ENCODE data around the gene KCNMB2. TPM values are rescaled to one million over a fixed set of nuclear protein-coding genes. Genes with fewer than 3 reads are reported as not detected.

KCNMB2 gene
- total RNA-seq, 4 donors from 2014 or later = 0.82 TPM; not detected in 3

GRCh38 chr3:178634975-178635374, 98.7 kb downstream of the KCNMB2 start:
- Histone ChIP-seq H3K9me3 (no peaks in the 10 kb centered on the region), H3K36me3 (no peaks in the 10 kb centered on the region), H3K4me3 (no peak overlapping the region), H3K27ac (no peak overlapping the region), H3K27me3 (no peaks in the 10 kb centered on the region), H3K4me1 (no peaks in the 10 kb centered on the region)
- 36% methylated on average over 1 of the region's 1 CpG; no CpG with 5 or more reads in 1 of the 2 donors for WGBS, 2 donors (ENCODE audit: low coverage in 1 of 2)
- in situ Hi-C loops (cut with MboI; ENCODE audit: low pct_ligation_motif_present in 1 of 4, low pct_unique_long_range_greater_than_20kb in 1 of 4, low sequenced_read_pairs in 3 of 4) = no loop called here
- intact Hi-C loops (cut with DNase I; ENCODE audit: low total_unique reads) = no loop called here
- TF ChIP-seq POLR2A (IDR thresholded peaks at IDR 0.05) (no peak), CTCF (IDR thresholded peaks at IDR 0.05) (no peak), POLR2AphosphoS5 (IDR thresholded peaks at IDR 0.05) (no peak), EP300 (IDR thresholded peaks at IDR 0.05; ENCODE audit: low read depth) (no peak)
- DNase-seq = no peak

- Histone ChIP-seq H3K27ac (no peak overlapping the region), H3K27me3 (no peaks in the 10 kb centered on the region), H3K9me3 (no peaks in the 10 kb centered on the region), H3K4me1 (no peaks in the 10 kb centered on the region), H3K4me3 (no peak overlapping the region), H3K36me3 (no peaks in the 10 kb centered on the region)
- in situ Hi-C loops (cut with MboI; ENCODE audit: low pct_ligation_motif_present in 1 of 4, low pct_unique_long_range_greater_than_20kb in 1 of 4, low sequenced_read_pairs in 3 of 4) (no loop called here), intact Hi-C loops (cut with DNase I; ENCODE audit: low total_unique reads) (no loop called here)
- WGBS, 2 donors (ENCODE audit: low coverage in 1 of 2) = 75 to 83% methylated on average over 3 of the region's 3 CpGs
- TF ChIP-seq EP300 (IDR thresholded peaks at IDR 0.05; ENCODE audit: low read depth) = no peak
- no peak for TF ChIP-seq CTCF (IDR thresholded peaks at IDR 0.05)
- no peak for TF ChIP-seq POLR2A (IDR thresholded peaks at IDR 0.05)
- no peak for TF ChIP-seq POLR2AphosphoS5 (IDR thresholded peaks at IDR 0.05)
- no peak for DNase-seq
Observed at GRCh38 chr3:178637802-178638201, 101.6 kb downstream of the KCNMB2 start.

GRCh38 chr3:178645503-178645902, 109.3 kb downstream of the KCNMB2 start:
- Histone ChIP-seq H3K36me3 (no peaks in the 10 kb centered on the region), H3K4me1 (no peaks in the 10 kb centered on the region), H3K27ac (no peak overlapping the region), H3K9me3 (no peaks in the 10 kb centered on the region), H3K4me3 (no peak overlapping the region), H3K27me3 (no peaks in the 10 kb centered on the region)
- TF ChIP-seq POLR2AphosphoS5 (IDR thresholded peaks at IDR 0.05) (no peak), CTCF (IDR thresholded peaks at IDR 0.05) (no peak), EP300 (IDR thresholded peaks at IDR 0.05; ENCODE audit: low read depth) (no peak), POLR2A (IDR thresholded peaks at IDR 0.05) (no peak)
- intact Hi-C loops (cut with DNase I; ENCODE audit: low total_unique reads) (no loop called here), in situ Hi-C loops (cut with MboI; ENCODE audit: low pct_ligation_motif_present in 1 of 4, low pct_unique_long_range_greater_than_20kb in 1 of 4, low sequenced_read_pairs in 3 of 4) (no loop called here)
- 87% methylated on average over 3 of the region's 3 CpGs; no CpG with 5 or more reads in 1 of the 2 donors for WGBS, 2 donors (ENCODE audit: low coverage in 1 of 2)
- DNase-seq = no peak

- no peak for DNase-seq
- Histone ChIP-seq H3K4me1 (no peaks in the 10 kb centered on the region), H3K27me3 (no peaks in the 10 kb centered on the region), H3K36me3 (no peaks in the 10 kb centered on the region), H3K27ac (no peak overlapping the region), H3K4me3 (no peak overlapping the region), H3K9me3 (no peaks in the 10 kb centered on the region)
- intact Hi-C loops (cut with DNase I; ENCODE audit: low total_unique reads) (no loop called here), in situ Hi-C loops (cut with MboI; ENCODE audit: low pct_ligation_motif_present in 1 of 4, low pct_unique_long_range_greater_than_20kb in 1 of 4, low sequenced_read_pairs in 3 of 4) (no loop called here)
- 60 to 66% methylated on average over 3 to 4 of the region's 4 CpGs for WGBS, 2 donors (ENCODE audit: low coverage in 1 of 2)
- no peak for TF ChIP-seq CTCF (IDR thresholded peaks at IDR 0.05)
- no peak for TF ChIP-seq POLR2A (IDR thresholded peaks at IDR 0.05)
- no peak for TF ChIP-seq POLR2AphosphoS5 (IDR thresholded peaks at IDR 0.05)
- TF ChIP-seq EP300 (IDR thresholded peaks at IDR 0.05; ENCODE audit: low read depth) = no peak
Observed at GRCh38 chr3:178646186-178646862, 110.1 kb downstream of the KCNMB2 start.

All from transverse colon (tissue), 4 donors.